ENCODE measurements around the gene LOXHD1. TPM values are rescaled to one million over a fixed set of nuclear protein-coding genes. Genes with fewer than 3 reads are reported as not detected.

The LOXHD1 gene
- total RNA-seq, 1 donor from 2014 or later: not detected

GRCh38 chr18:46650681-46651080 lies 6.3 kb downstream of the LOXHD1 start:
- TF ChIP-seq POLR2AphosphoS5 (IDR thresholded peaks at IDR 0.05; ENCODE audit: insufficient read depth in 1 of 2, low read depth in 1 of 2) (no peak), POLR2A (IDR thresholded peaks at IDR 0.05) (no peak)
- TF ChIP-seq, protein P1, sequence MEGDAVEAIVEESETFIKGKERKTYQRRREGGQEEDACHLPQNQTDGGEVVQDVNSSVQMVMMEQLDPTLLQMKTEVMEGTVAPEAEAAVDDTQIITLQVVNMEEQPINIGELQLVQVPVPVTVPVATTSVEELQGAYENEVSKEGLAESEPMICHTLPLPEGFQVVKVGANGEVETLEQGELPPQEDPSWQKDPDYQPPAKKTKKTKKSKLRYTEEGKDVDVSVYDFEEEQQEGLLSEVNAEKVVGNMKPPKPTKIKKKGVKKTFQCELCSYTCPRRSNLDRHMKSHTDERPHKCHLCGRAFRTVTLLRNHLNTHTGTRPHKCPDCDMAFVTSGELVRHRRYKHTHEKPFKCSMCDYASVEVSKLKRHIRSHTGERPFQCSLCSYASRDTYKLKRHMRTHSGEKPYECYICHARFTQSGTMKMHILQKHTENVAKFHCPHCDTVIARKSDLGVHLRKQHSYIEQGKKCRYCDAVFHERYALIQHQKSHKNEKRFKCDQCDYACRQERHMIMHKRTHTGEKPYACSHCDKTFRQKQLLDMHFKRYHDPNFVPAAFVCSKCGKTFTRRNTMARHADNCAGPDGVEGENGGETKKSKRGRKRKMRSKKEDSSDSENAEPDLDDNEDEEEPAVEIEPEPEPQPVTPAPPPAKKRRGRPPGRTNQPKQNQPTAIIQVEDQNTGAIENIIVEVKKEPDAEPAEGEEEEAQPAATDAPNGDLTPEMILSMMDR (IDR thresholded peaks at IDR 0.05): no peak
- Histone ChIP-seq H3K36me3 (no peaks in the 10 kb centered on the region), H3K4me1 (no peaks in the 10 kb centered on the region), H3K27ac (no peak overlapping the region), H3K4me3 (no peak overlapping the region), H3K27me3 (no peaks in the 10 kb centered on the region), H3K9me3 (no peaks in the 10 kb centered on the region)
- no peak for DNase-seq (ENCODE audit: extremely low spot score in 2 of 2)
- intact Hi-C loops (cut with DNase I): loop anchor here (10.0 kb wide), 1 partner anchor 496 kb away; no protein-coding TSS in a partner anchor

DNA sequence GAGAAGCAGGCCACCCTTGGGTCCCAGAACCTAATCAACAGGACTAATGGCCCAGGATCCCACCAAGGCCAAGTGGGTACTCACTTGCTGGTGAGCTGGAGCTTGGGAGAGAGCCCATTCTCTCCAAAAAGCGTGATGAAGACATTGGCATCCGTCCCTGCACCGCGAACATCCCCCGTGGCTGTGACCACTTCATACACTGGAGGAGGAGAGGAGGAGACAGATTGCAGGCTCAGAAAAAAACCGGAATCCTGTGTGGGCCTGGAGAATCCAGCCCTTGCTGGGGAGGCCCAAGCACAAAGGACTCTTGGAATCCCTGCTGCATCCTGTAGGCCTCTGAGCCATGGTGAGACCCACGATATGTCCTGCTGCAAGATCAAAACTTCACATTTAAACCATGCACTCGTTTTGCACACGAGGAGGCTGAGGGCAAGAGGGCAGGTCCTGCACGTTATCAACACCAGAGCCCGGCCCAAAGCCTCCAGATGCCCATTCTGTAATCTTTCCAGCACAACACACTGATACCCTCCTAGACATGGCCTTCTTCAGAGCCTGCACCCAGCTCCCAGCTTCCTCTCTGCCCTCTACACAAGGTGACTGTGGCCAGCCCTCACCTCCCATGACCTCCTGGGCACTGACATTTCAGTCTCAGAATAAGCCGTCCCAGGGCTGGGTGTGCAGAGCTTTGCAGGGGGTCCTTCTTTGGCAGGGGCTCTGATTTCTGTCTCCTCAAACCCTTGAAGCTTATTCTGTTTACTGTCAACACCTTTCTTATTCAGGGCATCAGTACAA lies 7.8 kb downstream of the LOXHD1 start:
- no peak for DNase-seq (ENCODE audit: extremely low spot score in 2 of 2)
- Histone ChIP-seq H3K4me3 (no peak overlapping the region), H3K36me3 (no peaks in the 10 kb centered on the region), H3K27me3 (no peaks in the 10 kb centered on the region), H3K4me1 (no peaks in the 10 kb centered on the region), H3K9me3 (no peaks in the 10 kb centered on the region), H3K27ac (no peak overlapping the region)
- TF ChIP-seq POLR2A (IDR thresholded peaks at IDR 0.05) (no peak), POLR2AphosphoS5 (IDR thresholded peaks at IDR 0.05; ENCODE audit: insufficient read depth in 1 of 2, low read depth in 1 of 2) (no peak)
- TF ChIP-seq, protein P1 (IDR thresholded peaks at IDR 0.05): no peak
- intact Hi-C loops (cut with DNase I): no loop called here

DNA sequence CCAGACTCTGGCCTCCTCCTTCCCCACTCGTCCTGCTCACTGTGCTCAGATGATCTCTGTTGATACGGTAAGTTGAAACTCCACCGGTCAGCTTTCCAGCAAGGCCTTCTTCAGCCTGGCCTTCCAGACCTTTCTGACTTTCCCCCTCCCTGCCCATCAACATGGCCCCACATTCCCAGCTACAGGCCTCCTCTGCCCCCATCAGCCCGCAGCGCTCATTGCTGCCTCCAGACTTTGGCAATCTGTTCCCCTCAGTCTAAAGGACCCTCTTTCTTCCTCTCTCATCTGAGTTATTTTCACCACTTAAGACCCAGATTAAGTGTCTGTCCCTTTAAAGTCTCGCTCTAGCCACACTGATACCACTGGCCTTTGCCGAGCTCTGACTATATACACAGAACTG lies 10.6 kb downstream of the LOXHD1 start:
- intact Hi-C loops (cut with DNase I): no loop called here
- Histone ChIP-seq H3K36me3 (no peaks in the 10 kb centered on the region), H3K4me3 (no peak overlapping the region), H3K27me3 (no peaks in the 10 kb centered on the region), H3K9me3 (no peaks in the 10 kb centered on the region), H3K4me1 (no peaks in the 10 kb centered on the region), H3K27ac (no peak overlapping the region)
- TF ChIP-seq POLR2AphosphoS5 (IDR thresholded peaks at IDR 0.05; ENCODE audit: insufficient read depth in 1 of 2, low read depth in 1 of 2) (no peak), POLR2A (IDR thresholded peaks at IDR 0.05) (no peak)
- TF ChIP-seq, protein P1 (IDR thresholded peaks at IDR 0.05): no peak
- no peak for DNase-seq (ENCODE audit: extremely low spot score in 2 of 2)

DNA sequence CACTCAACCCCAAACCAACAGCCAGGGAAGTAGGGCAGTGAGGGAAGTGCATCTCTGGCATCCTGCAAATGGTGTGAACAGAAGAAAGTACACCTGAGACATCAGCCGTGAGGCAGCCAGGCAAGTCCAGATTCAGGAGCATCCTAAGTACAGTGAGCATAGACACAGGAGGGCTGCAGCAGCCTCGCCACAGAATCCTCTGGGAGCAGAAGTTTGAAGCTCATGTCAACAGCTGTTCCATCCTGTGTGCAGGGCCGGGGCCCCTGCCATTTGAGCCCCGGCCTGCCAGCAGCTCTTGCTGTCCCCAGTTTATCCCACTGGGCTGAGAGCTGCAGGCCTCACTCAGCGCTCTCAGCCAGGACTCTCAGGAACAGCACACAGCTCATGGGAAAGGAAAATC lies 14.5 kb downstream of the LOXHD1 start:
- Histone ChIP-seq H3K36me3 (no peaks in the 10 kb centered on the region), H3K27ac (no peak overlapping the region), H3K27me3 (no peaks in the 10 kb centered on the region), H3K4me3 (no peak overlapping the region), H3K9me3 (no peaks in the 10 kb centered on the region), H3K4me1 (no peaks in the 10 kb centered on the region)
- intact Hi-C loops (cut with DNase I): no loop called here
- no peak for DNase-seq (ENCODE audit: extremely low spot score in 2 of 2)
- TF ChIP-seq POLR2AphosphoS5 (IDR thresholded peaks at IDR 0.05; ENCODE audit: insufficient read depth in 1 of 2, low read depth in 1 of 2): no peak
- TF ChIP-seq, protein P1 (IDR thresholded peaks at IDR 0.05): no peak
- no peak for TF ChIP-seq POLR2A (IDR thresholded peaks at IDR 0.05)

DNA sequence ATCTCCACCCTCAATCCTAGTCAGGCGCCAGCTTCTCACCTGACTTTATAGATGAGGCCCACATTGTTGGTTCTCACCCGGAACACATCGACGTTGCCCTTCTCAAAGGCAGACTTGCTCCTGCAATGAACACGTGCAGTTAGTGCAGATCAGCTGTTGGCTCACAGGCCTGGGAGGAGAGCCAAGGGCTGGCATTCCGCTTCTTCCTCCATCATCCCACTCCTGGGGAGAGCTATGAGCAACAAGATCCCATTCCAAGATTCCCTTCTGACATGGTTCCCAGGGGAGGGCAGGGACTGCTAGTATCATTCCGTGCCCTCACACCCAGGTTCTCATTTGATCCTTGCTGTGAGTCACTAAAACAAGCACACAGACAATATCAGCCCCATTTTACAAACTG lies 15.1 kb downstream of the LOXHD1 start:
- TF ChIP-seq POLR2A (IDR thresholded peaks at IDR 0.05) (no peak), POLR2AphosphoS5 (IDR thresholded peaks at IDR 0.05; ENCODE audit: insufficient read depth in 1 of 2, low read depth in 1 of 2) (no peak)
- TF ChIP-seq, protein P1 (IDR thresholded peaks at IDR 0.05): no peak
- H3K9me3 ChIP-seq: no peaks in the 10 kb centered on the region
- H3K27me3 ChIP-seq: no peaks in the 10 kb centered on the region
- intact Hi-C loops (cut with DNase I): no loop called here
- no peak overlapping the region for H3K4me3 ChIP-seq
- DNase-seq (ENCODE audit: extremely low spot score in 2 of 2): no peak
- H3K27ac ChIP-seq: no peak overlapping the region
- H3K36me3 ChIP-seq: no peaks in the 10 kb centered on the region
- H3K4me1 ChIP-seq: no peaks in the 10 kb centered on the region

All from vagina (tissue), 2 donors.